K562 (cell line): Measurements from ENCODE around the gene PRKD2. TPM values are rescaled to one million over a fixed set of nuclear protein-coding genes. Genes with fewer than 3 reads are reported as not detected.

Experiments used
- ATAC-seq: fragments of 200-7000 bp; cut with Tn5 transposase; 3 replicates; pipeline ENCODE4 v1.9.1; 2020; ENCODE audit warnings: moderate library complexity
- BruUV-seq: library from RNA; stranded (reverse); fragments of 400-500 nt; replicated peaks from 2 replicates; lab custom pipeline; 2021; lab: Mats Ljungman, UMichigan
- CTCF ChIA-PET: fragments of 300-600 bp; formaldehyde crosslinking; extraction: SDS; loops from one replicate; lab custom pipeline; 2021; ENCODE audit warnings: low intra/inter-chr PET ratio; lab: Yijun Ruan, JAX
- POLR2A ChIA-PET: fragments of 300-600, 350-650 bp; sonication (Branson Sonifier 250); formaldehyde crosslinking; extraction: SDS; loops from one replicate; lab custom pipeline; 2021; ENCODE audit warnings: antibody characterized with exemption, inconsistent platforms; lab: Yijun Ruan, JAX
- DNase-seq, 4 experiments: peaks; one replicate each; pipeline versions ENCODE4 v3.0.0 to v3.0.0-alpha.2; 2011 to 2018; ENCODE audit warnings: low spot score in 3 of 4, mixed read lengths in 3 of 4; ENCODE audit errors: extremely low read depth in 1 of 4
- FAIRE-seq: peaks from 2 replicates; lab custom pipeline; 2011; peaks lifted over from hg19 to GRCh38; lab: Jason Lieb, UNC
- H2AFZ ChIP-seq: 2 replicates; pipeline ENCODE4 v1.6.0; 2011; ENCODE audit warnings: low read depth, low read length, control low read depth, inconsistent platforms
- H3K27ac ChIP-seq: fragments of 200-600 bp; 3 replicates; pipeline ENCODE4 v1.8.0; 2011; ENCODE audit warnings: low read depth, mild to moderate bottlenecking, control low read depth, inconsistent platforms, low read length, moderate library complexity, mixed read lengths; ENCODE audit errors: extremely low read depth
- H3K27me3 ChIP-seq, 2 experiments: fragments of 300-600 bp in 1 of 2; 2 replicates in 1 of 2; 3 replicates in 1 of 2; pipeline versions ENCODE4 v1.6.0 to v1.8.0; 2011; ENCODE audit warnings: inconsistent platforms in 2 of 2, low read length in 2 of 2, mild to moderate bottlenecking in 1 of 2, mixed read lengths in 1 of 2, moderate library complexity in 1 of 2; ENCODE audit not compliant: control insufficient read depth in 2 of 2, insufficient read depth in 2 of 2
- H3K36me3 ChIP-seq: fragments of 300-600 bp; 3 replicates; pipeline ENCODE4 v1.8.0; 2011; ENCODE audit warnings: mild to moderate bottlenecking, low read length, inconsistent platforms; ENCODE audit not compliant: control insufficient read depth, insufficient read depth
- H3K4me1 ChIP-seq, 2 experiments: fragments of 200-600 bp in 1 of 2; replicated peaks in 1 of 2; 2 replicates in 1 of 2; 3 replicates in 1 of 2; pipeline versions ENCODE4 v1.5.1 to v1.8.0; 2011; ENCODE audit warnings: inconsistent platforms in 2 of 2, low read length in 2 of 2, mild to moderate bottlenecking in 1 of 2, mixed read lengths in 1 of 2, moderate library complexity in 1 of 2; ENCODE audit not compliant: control insufficient read depth in 2 of 2, insufficient read depth in 2 of 2
- H3K4me2 ChIP-seq: 2 replicates; pipeline ENCODE4 v1.6.1; 2011; ENCODE audit warnings: low read length, control low read depth, inconsistent platforms, mixed read lengths; ENCODE audit not compliant: insufficient read depth
- H3K4me3 ChIP-seq: fragments of 200-600 bp; sonication (generic), shearing (Covaris generic); 2 replicates; pipeline ENCODE4 v1.5.1; 2016; ENCODE audit warnings: control low read depth, inconsistent platforms
- H3K79me2 ChIP-seq: fragments of 200-600 bp; 3 replicates; pipeline ENCODE4 v1.8.0; 2011; ENCODE audit warnings: low read length, inconsistent platforms; ENCODE audit not compliant: control insufficient read depth, insufficient read depth
- H3K9ac ChIP-seq, 2 experiments: 2 replicates each; pipeline versions ENCODE4 v1.6.0 to v1.6.1; 2011; ENCODE audit warnings: low read depth in 2 of 2, low read length in 2 of 2, control low read depth in 1 of 2, inconsistent platforms in 1 of 2, mild to moderate bottlenecking in 1 of 2, mixed read lengths in 1 of 2; ENCODE audit not compliant: insufficient read depth in 1 of 2
- H3K9me1 ChIP-seq: one replicate; pipeline ENCODE4 v1.6.0; 2011; ENCODE audit warnings: inconsistent platforms, mild to moderate bottlenecking, low read length, moderate library complexity; ENCODE audit not compliant: control insufficient read depth, insufficient read depth
- H3K9me3 ChIP-seq: replicated peaks from 2 replicates; pipeline ENCODE4 v1.5.1; 2011; ENCODE audit warnings: low read depth, low read length, inconsistent platforms; ENCODE audit not compliant: control insufficient read depth, insufficient read depth
- H4K20me1 ChIP-seq: replicated peaks from 2 replicates; pipeline ENCODE4 v1.6.1; 2011; ENCODE audit warnings: low read length, inconsistent platforms, mixed read lengths; ENCODE audit not compliant: control insufficient read depth, insufficient read depth
- ADNP ChIP-seq: fragments of 200-800 bp; sonication (Bioruptor generic); IDR thresholded peaks from 2 replicates; pipeline ENCODE4 v1.6.1; 2016; ENCODE audit warnings: missing genetic modification characterization, missing compliant biosample characterization
- BRF2 ChIP-seq: IDR thresholded peaks from 3 replicates; pipeline ENCODE4 v1.6.1; 2011; ENCODE audit warnings: borderline replicate concordance, mild to moderate bottlenecking; ENCODE audit not compliant: insufficient read length, insufficient read depth
- CREB1 ChIP-seq, 2 experiments: sonication (generic) in 1 of 2; formaldehyde crosslinking in 1 of 2; IDR thresholded peaks; 2 replicates each; pipeline versions ENCODE4 v1.6.1 to v1.8.0; 2012 to 2022; ENCODE audit warnings: inconsistent platforms in 1 of 2, mild to moderate bottlenecking in 1 of 2, missing genetic modification reagents in 1 of 2, moderate library complexity in 1 of 2
- ELF1 ChIP-seq: fragments of 200-800 bp; sonication (Bioruptor generic); IDR thresholded peaks from 2 replicates; pipeline ENCODE4 v1.6.1; 2016; ENCODE audit warnings: missing genetic modification characterization, missing compliant biosample characterization
- FOXA1 ChIP-seq: fragments of 450-650 bp; IDR thresholded peaks from 2 replicates; pipeline ENCODE4 v1.6.1; 2016; ENCODE audit warnings: mild to moderate bottlenecking, borderline replicate concordance
- FOXJ3 ChIP-seq: sonication (generic); formaldehyde crosslinking; IDR thresholded peaks from 2 replicates; pipeline ENCODE4 v1.4.0; 2020; ENCODE audit warnings: mild to moderate bottlenecking, missing genetic modification reagents
- FOXK1 ChIP-seq: sonication (generic); formaldehyde crosslinking; IDR thresholded peaks from 2 replicates; pipeline ENCODE4 v1.8.0; 2022; ENCODE audit warnings: missing genetic modification reagents, mild to moderate bottlenecking, borderline replicate concordance
- ID3 ChIP-seq, 2 experiments: fragments of 250-450 bp in 1 of 2; fragments of 450-650 bp in 1 of 2; sonication (Bioruptor Pico) in 1 of 2; IDR thresholded peaks; 2 replicates each; pipeline versions ENCODE4 v1.6.1 to v1.8.0; 2016 to 2021; ENCODE audit warnings: mild to moderate bottlenecking in 2 of 2, moderate library complexity in 2 of 2, missing compliant biosample characterization in 1 of 2, missing genetic modification characterization in 1 of 2
- KHSRP ChIP-seq: fragments of 450-650 bp; IDR thresholded peaks from 2 replicates; pipeline ENCODE4 v1.6.1; 2017
- KLF16 ChIP-seq: IDR thresholded peaks from 2 replicates; pipeline ENCODE4 v1.6.1; 2016; ENCODE audit warnings: antibody characterized with exemption
- POLR2AphosphoS2 ChIP-seq: IDR thresholded peaks from 2 replicates; pipeline ENCODE4 v1.6.1; 2012; ENCODE audit warnings: low read length, improper control_type of control experiment
- RBM22 ChIP-seq: fragments of 200-400 bp; formaldehyde crosslinking; IDR thresholded peaks from 2 replicates; pipeline ENCODE4 v1.6.1; 2018; ENCODE audit warnings: low read length, low read depth; ENCODE audit not compliant: poor library complexity, severe bottlenecking
- RHOXF2B ChIP-seq: fragments of 250-450 bp; sonication (Bioruptor Pico); conservative IDR thresholded peaks from 2 replicates; pipeline ENCODE4 v1.5.1; 2021
- THRB ChIP-seq: fragments of 450-650 bp; formaldehyde crosslinking; conservative IDR thresholded peaks from 2 replicates; pipeline ENCODE4 v1.4.0; 2022; ENCODE audit warnings: mild to moderate bottlenecking, missing genetic modification characterization
- ZFX ChIP-seq: sonication (generic); formaldehyde crosslinking; IDR thresholded peaks from 2 replicates; pipeline ENCODE4 v1.8.0; 2022; ENCODE audit warnings: mild to moderate bottlenecking, missing genetic modification reagents, moderate library complexity
- ZKSCAN1 ChIP-seq: fragments of 150-350 bp; IDR thresholded peaks from 2 replicates; pipeline ENCODE4 v1.6.1; 2016; ENCODE audit warnings: low read depth, low read length
- ZNF140 ChIP-seq: fragments of 250-450 bp; sonication (Bioruptor Pico); IDR thresholded peaks from 2 replicates; pipeline ENCODE4 v1.8.0; 2021; ENCODE audit warnings: moderate library complexity, mild to moderate bottlenecking, inconsistent platforms
- ZNF583 ChIP-seq: fragments of 250-450 bp; sonication (Bioruptor Pico); IDR thresholded peaks from 2 replicates; pipeline ENCODE4 v1.4.0; 2020
- WGBS: fragments of 100-300 bp; shearing (Covaris generic); methylation state at CpG from one replicate; pipeline ENCODE4 v1.1.6; 2016; ENCODE audit warnings: low coverage, mixed read lengths; ENCODE audit not compliant: insufficient coverage; ENCODE audit errors: missing lambda C conversion rate; 5-methylcytosine and 5-hydroxymethylcytosine counted together
- in situ Hi-C: fragments of 300-500 bp; cut with MboI; formaldehyde crosslinking; loops from 4 replicates; pipeline ENCODE4 v1.15.0; 2018; ENCODE audit warnings: inconsistent platforms, mixed read lengths
- intact Hi-C: fragments of 100-400 bp; cut with micrococcal nuclease; formaldehyde crosslinking; loops from 2 replicates; pipeline ENCODE4 v1.14.2; 2022
- polyA plus RNA-seq, 8 experiments: library from polyadenylated mRNA; depleted of rRNA in 4 of 8; stranded (reverse) in 5 of 8; unstranded in 3 of 8; fragments of >200 nt; fragmentation: Nextera tagmentation in 2 of 8; fragmentation: Illumina TruSeq in 1 of 8; extraction: Ambion mirVana in 2 of 8; extraction: Trizol in 1 of 8; gene quantifications; 2 replicates each; pipeline versions ENCODE4 v1.2.1 to v1.2.3, GENCODE V29; 2011 to 2014; ENCODE audit warnings: inconsistent platforms in 1 of 8, missing spikeins in 1 of 8
- total RNA-seq, 7 experiments: library from RNA; depleted of rRNA in 6 of 7; stranded (reverse); fragments of >200 nt in 6 of 7; fragmentation: Illumina TruSeq in 2 of 7; extraction: Trizol in 2 of 7; gene quantifications; 2 replicates each; pipeline versions ENCODE4 v1.2.1 to v1.2.3, GENCODE V29; 2011 to 2021; ENCODE audit warnings: low replicate concordance in 1 of 7

Gene PRKD2
- total and polyA plus RNA-seq, 9 of the 15 experiments (the other 6 are each of a cell fraction or from before 2014, with no cell fraction given) = 1.8 to 60.0 (median 15.0) TPM

GRCh38 chr19:46689358-46689757 lies 27.6 kb downstream of the PRKD2 start:
- DNase-seq (no peak), FAIRE-seq (no peak), ATAC-seq (no peak)
- ChIA-PET POLR2A (no interaction called here), CTCF (no interaction called here)
- Histone ChIP-seq H4K20me1 (no peaks in the 10 kb centered on the region), H3K4me3 (no peak overlapping the region), H3K4me1 (peaks cover 0 to 4% of the 10 kb centered on the region in 2 experiments; a peak in 1 of 5 replicates), H3K27me3 (no peaks in the 10 kb centered on the region), H3K27ac (no peak overlapping the region), H3K9me1 (no peaks in the 10 kb centered on the region), H3K36me3 (peaks cover 84% of the 10 kb centered on the region), H3K79me2 (no peaks in the 10 kb centered on the region), H3K9ac (no peak overlapping the region; a peak in 1 of 4 replicates), H3K4me2 (no peak overlapping the region), H2AFZ (no peak overlapping the region), H3K9me3 (no peaks in the 10 kb centered on the region)
- TF ChIP-seq KHSRP = no peak
- no peak for TF ChIP-seq ELF1 (tag)
- no peak for TF ChIP-seq POLR2AphosphoS2
- TF ChIP-seq FOXA1 = no peak
- TF ChIP-seq ZNF583 = no peak
- TF ChIP-seq THRB (CRISPR knock-in tag) = no peak
- no peak for TF ChIP-seq ID3 (CRISPR knock-in tag; IDR thresholded peaks at IDR 0.05)
- no peak for TF ChIP-seq ID3 (tag; IDR thresholded peaks at IDR 0.05)
- TF ChIP-seq RBM22 = no peak
- no peak for TF ChIP-seq ADNP (tag)
- no peak for TF ChIP-seq KLF16
- TF ChIP-seq BRF2 = no peak
- TF ChIP-seq ZNF140 (CRISPR knock-in tag) = no peak
- no peak for TF ChIP-seq FOXJ3 (CRISPR knock-in tag)
- no peak for TF ChIP-seq ZFX (CRISPR knock-in tag)
- no peak for TF ChIP-seq ZKSCAN1
- no peak for TF ChIP-seq CREB1 (IDR thresholded peaks at IDR 0.05)
- no peak for TF ChIP-seq CREB1 (CRISPR knock-in tag; IDR thresholded peaks at IDR 0.05)
- TF ChIP-seq FOXK1 (CRISPR knock-in tag) = no peak
- no peak for TF ChIP-seq RHOXF2B (CRISPR knock-in tag)
- intact Hi-C loops = no loop called here
- BruUV-seq = no TSS peak
- in situ Hi-C loops = no loop called here
- 93% methylated on average over 9 of the region's 14 CpGs for WGBS
